Prostate gland (tissue), 2 donors: ENCODE data around the gene NEURL1.

ENCODE experiments used
- CTCF ChIP-seq, 4 experiments: fragments of 200-600 bp in 2 of 4; fragments of 450-650 bp in 2 of 4; sonication (generic) in 2 of 4; IDR thresholded peaks; 1 replicate in 3 of 4; 2 replicates in 1 of 4; pipeline ENCODE4 v1.5.1; 2016 to 2019; ENCODE audit warnings: antibody characterized with exemption in 4 of 4, mild to moderate bottlenecking in 2 of 4, moderate library complexity in 2 of 4
- POLR2A ChIP-seq: fragments of 450-650 bp; IDR thresholded peaks from one replicate; pipeline ENCODE4 v1.6.1; 2016; ENCODE audit warnings: antibody characterized with exemption, mild to moderate bottlenecking

GRCh38 chr10:103452506-103453230 is 40.8 kb upstream of the NEURL1 start:
- TF ChIP-seq CTCF (IDR thresholded peaks at IDR 0.05): no peak
- no peak for TF ChIP-seq POLR2A
